Sigmoid colon (tissue), 7 donors: ENCODE data around the gene ATXN3. TPM values are rescaled to one million over a fixed set of nuclear protein-coding genes. Genes with fewer than 3 reads are reported as not detected.

Experiments
- DNase-seq: peaks from one replicate; pipeline ENCODE4 v3.0.0-alpha.2; 2019
- H3K27ac ChIP-seq, 4 donors: fragments of 200-600 bp; sonication (generic); one replicate each; pipeline ENCODE4 v1.5.1; 2016 to 2019; ENCODE audit warnings: mild to moderate bottlenecking in 1 of 4
- H3K27me3 ChIP-seq, 3 donors: fragments of 200-600 bp; sonication (generic); one replicate each; pipeline ENCODE4 v1.5.1; 2019; ENCODE audit warnings: mild to moderate bottlenecking in 1 of 3
- H3K36me3 ChIP-seq, 4 donors: fragments of 200-600 bp; sonication (generic); one replicate each; pipeline ENCODE4 v1.5.1; 2016 to 2019
- H3K4me1 ChIP-seq, 4 donors: fragments of 200-600 bp; sonication (generic); one replicate each; pipeline ENCODE4 v1.5.1; 2017 to 2019
- H3K4me3 ChIP-seq, 4 donors: fragments of 200-600 bp; sonication (generic); one replicate each; pipeline ENCODE4 v1.5.1; 2017 to 2019; ENCODE audit warnings: mild to moderate bottlenecking in 2 of 4, moderate library complexity in 1 of 4
- H3K9me3 ChIP-seq, 4 donors: fragments of 200-600 bp in 3 of 4; sonication (generic) in 3 of 4; one replicate each; pipeline versions ENCODE4 v1.5.1 to v1.6.1; 2013 to 2019
- CTCF ChIP-seq, 4 experiments: fragments of 450-650 bp in 3 of 4; fragments of 200-600 bp in 1 of 4; IDR thresholded peaks; one replicate each; pipeline ENCODE4 v1.5.1; 2016 to 2019; ENCODE audit warnings: antibody characterized with exemption in 4 of 4, mild to moderate bottlenecking in 3 of 4, moderate library complexity in 2 of 4
- EP300 ChIP-seq, 4 donors: sonication (generic); formaldehyde crosslinking; IDR thresholded peaks; one replicate each; pipeline ENCODE4 v1.6.1; 2017; ENCODE audit warnings: antibody characterized with exemption in 4 of 4
- POLR2A ChIP-seq, 2 donors: fragments of 450-650 bp; IDR thresholded peaks; one replicate each; pipeline ENCODE4 v1.6.1; 2016; ENCODE audit warnings: antibody characterized with exemption in 2 of 2, mild to moderate bottlenecking in 2 of 2, moderate library complexity in 2 of 2
- POLR2AphosphoS5 ChIP-seq, 4 donors: sonication (generic); formaldehyde crosslinking; IDR thresholded peaks; one replicate each; pipeline ENCODE4 v1.6.1; 2017; ENCODE audit warnings: antibody characterized with exemption in 4 of 4
- WGBS, 2 donors: extraction: QIAGEN DNeasy Blood & Tissue Kit; methylation state at CpG; one replicate each; pipeline ENCODE4 v1.1.7; 2013; 5-methylcytosine and 5-hydroxymethylcytosine counted together
- intact Hi-C: fragments of 100-400 bp; cut with DNase I; formaldehyde crosslinking; loops from one replicate; pipeline ENCODE4 v1.15.1; 2023
- polyA plus RNA-seq, 3 donors: library from polyadenylated mRNA; stranded (reverse); fragments of 200-250 nt; gene quantifications; one replicate each; pipeline ENCODE4 v1.2.3, GENCODE V29; 2013
- total RNA-seq, 4 donors: library from RNA; depleted of rRNA; stranded (reverse); fragments of >200 nt; gene quantifications; one replicate each; pipeline ENCODE4 v1.1.0, GENCODE V29; 2016
- donor health status: healthy with polysubstance abuse.
- donor health status: Bipolar disorder and iron deficiency.
- donor health status: healthy.

ATXN3 gene
- total and polyA plus RNA-seq, 7 donors: 9.0 to 48.5 (median 30.4) TPM

- Histone ChIP-seq H3K9me3 (no peaks in the 10 kb centered on the region), H3K36me3 (peaks cover 0 to 3% (median 0%) of the 10 kb centered on the region in 4 donors), H3K4me1 (peaks cover 0 to 44% (median 39%) of the 10 kb centered on the region in 4 donors), H3K27me3 (no peaks in the 10 kb centered on the region), H3K27ac (peak overlapping the region; percentile 89 to 98 (median 92)), H3K4me3 (peak overlapping the region; percentile 68 to 96 (median 78))
- 0 to 1% methylated on average over 13 of the region's 13 CpGs for WGBS, 2 donors
- TF ChIP-seq POLR2AphosphoS5 (IDR thresholded peaks at IDR 0.05) (no peak), CTCF (IDR thresholded peaks at IDR 0.05) (no peak), EP300 (IDR thresholded peaks at IDR 0.05) (no peak), POLR2A (IDR thresholded peaks at IDR 0.05) (no peak)
- intact Hi-C loops: loop anchor here (2.0 to 5.0 kb wide), 2 partner anchors 66 to 82 kb away; partner anchors contain the start of genes ATXN3, CPSF2 and NDUFB1
- DNase-seq: no peak
Measured at GRCh38 chr14:92040431-92041051, 65.8 kb downstream of the ATXN3 start.

- Histone ChIP-seq H3K4me1 (peaks cover 0 to 45% (median 40%) of the 10 kb centered on the region in 4 donors), H3K9me3 (no peaks in the 10 kb centered on the region), H3K36me3 (peaks cover 0 to 3% (median 0%) of the 10 kb centered on the region in 4 donors), H3K27me3 (no peaks in the 10 kb centered on the region), H3K27ac (peak within 1 kb of the TSS; percentile 89 to 98 (median 92)), H3K4me3 (peak within 1 kb of the TSS; percentile 68 to 96 (median 78))
- peak; percentile 96 for DNase-seq
- intact Hi-C loops: loop anchor here (2.0 to 5.0 kb wide), 2 partner anchors 67 to 82 kb away; partner anchors contain the start of genes ATXN3, CPSF2 and NDUFB1
- TF ChIP-seq POLR2AphosphoS5 (IDR thresholded peaks at IDR 0.05): peak; percentile 69 to 89 (median 88)
- TF ChIP-seq EP300 (IDR thresholded peaks at IDR 0.05): peak in 1 of 4 donors; percentile 58
- peak; percentile 63 to 78 for TF ChIP-seq POLR2A (IDR thresholded peaks at IDR 0.05)
- TF ChIP-seq CTCF (IDR thresholded peaks at IDR 0.05): no peak
- 0 to 1% methylated on average over 57 of the region's 57 CpGs for WGBS, 2 donors
Measured at GRCh38 chr14:92039719-92040430, 66.5 kb downstream of the ATXN3 start, which contains the start of gene TRIP11. Gene TRIP11 (minus strand): TSS chr14:92040059. CDS start chr14:92039685, 374 bp downstream.

- H3K36me3 ChIP-seq: peaks cover 0 to 3% (median 0%) of the 10 kb centered on the region in 4 donors
- peak overlapping the region; percentile 89 to 98 (median 92) for H3K27ac ChIP-seq
- peak overlapping the region; percentile 68 to 96 (median 78) for H3K4me3 ChIP-seq
- no peak for TF ChIP-seq EP300 (IDR thresholded peaks at IDR 0.05)
- TF ChIP-seq CTCF (IDR thresholded peaks at IDR 0.05): no peak
- TF ChIP-seq POLR2AphosphoS5 (IDR thresholded peaks at IDR 0.05): no peak
- no peak for TF ChIP-seq POLR2A (IDR thresholded peaks at IDR 0.05)
- intact Hi-C loops: no loop called here
- peaks cover 0 to 45% (median 40%) of the 10 kb centered on the region in 4 donors for H3K4me1 ChIP-seq
- DNase-seq: no peak
- WGBS, 2 donors: 0% methylated on average over 22 of the region's 22 CpGs
- no peaks in the 10 kb centered on the region for H3K9me3 ChIP-seq
- H3K27me3 ChIP-seq: no peaks in the 10 kb centered on the region
Measured at GRCh38 chr14:92039063-92039718, 67.2 kb downstream of the ATXN3 start.

GRCh38 chr14:92037989-92038388, 68.4 kb downstream of the ATXN3 start:
- no peak for DNase-seq
- no peaks in the 10 kb centered on the region for H3K9me3 ChIP-seq
- 34 to 68% methylated on average over 3 of the region's 3 CpGs for WGBS, 2 donors
- no peak overlapping the region for H3K27ac ChIP-seq
- H3K4me1 ChIP-seq: peaks cover 0 to 45% (median 40%) of the 10 kb centered on the region in 4 donors
- H3K27me3 ChIP-seq: no peaks in the 10 kb centered on the region
- peaks cover 0 to 6% (median 0%) of the 10 kb centered on the region in 4 donors for H3K36me3 ChIP-seq
- TF ChIP-seq POLR2AphosphoS5 (IDR thresholded peaks at IDR 0.05) (no peak), POLR2A (IDR thresholded peaks at IDR 0.05) (no peak), EP300 (IDR thresholded peaks at IDR 0.05) (no peak), CTCF (IDR thresholded peaks at IDR 0.05) (no peak)
- intact Hi-C loops: no loop called here
- H3K4me3 ChIP-seq: peak overlapping the region in 2 of 4 donors; percentile 68 to 74
